ENCODE measurements around the gene ALG1. TPM values are rescaled to one million over a fixed set of nuclear protein-coding genes. Genes with fewer than 3 reads are reported as not detected.

Gene ALG1
- polyA plus RNA-seq, 1 experiment: 35.4 TPM

GRCh38 chr16:5026664-5027063 is 45.0 kb upstream of the ALG1 start:
- no peak overlapping the region for H3K27ac ChIP-seq (ENCODE audit: low read depth, low read length)
- CTCF ChIA-PET: no interaction called here
- no peak for TF ChIP-seq CTCF (IDR thresholded peaks at IDR 0.05; ENCODE audit: low read depth, low read length)
- no peak overlapping the region for H3K4me3 ChIP-seq (ENCODE audit: low read depth, low read length)
- H3K27me3 ChIP-seq (ENCODE audit: control insufficient read depth, insufficient read depth, low read length): no peaks in the 10 kb centered on the region
- no peaks in the 10 kb centered on the region for H3K9me3 ChIP-seq (ENCODE audit: control insufficient read depth, insufficient read depth, low read length)
- POLR2A ChIA-PET: no interaction called here
- no peak for DNase-seq (ENCODE audit: low read depth, low spot score)

GRCh38 chr16:5027086-5027485 is 44.6 kb upstream of the ALG1 start:
- H3K27me3 ChIP-seq (ENCODE audit: control insufficient read depth, insufficient read depth, low read length): no peaks in the 10 kb centered on the region
- ChIA-PET POLR2A (no interaction called here), CTCF (no interaction called here)
- no peaks in the 10 kb centered on the region for H3K9me3 ChIP-seq (ENCODE audit: control insufficient read depth, insufficient read depth, low read length)
- H3K4me3 ChIP-seq (ENCODE audit: low read depth, low read length): no peak overlapping the region
- TF ChIP-seq CTCF (IDR thresholded peaks at IDR 0.05; ENCODE audit: low read depth, low read length): no peak
- H3K27ac ChIP-seq (ENCODE audit: low read depth, low read length): no peak overlapping the region
- no peak for DNase-seq (ENCODE audit: low read depth, low spot score)

GRCh38 chr16:5027575-5028235 is 43.9 kb upstream of the ALG1 start:
- H3K4me3 ChIP-seq (ENCODE audit: low read depth, low read length): no peak overlapping the region
- H3K27me3 ChIP-seq (ENCODE audit: control insufficient read depth, insufficient read depth, low read length): no peaks in the 10 kb centered on the region
- CTCF ChIA-PET: no interaction called here
- no peak overlapping the region for H3K27ac ChIP-seq (ENCODE audit: low read depth, low read length)
- TF ChIP-seq CTCF (IDR thresholded peaks at IDR 0.05; ENCODE audit: low read depth, low read length): no peak
- POLR2A ChIA-PET: no interaction called here
- no peak for DNase-seq (ENCODE audit: low read depth, low spot score)
- H3K9me3 ChIP-seq (ENCODE audit: control insufficient read depth, insufficient read depth, low read length): no peaks in the 10 kb centered on the region

GRCh38 chr16:5028950-5029475 is 42.6 kb upstream of the ALG1 start:
- CTCF ChIA-PET: no interaction called here
- no peak for TF ChIP-seq CTCF (IDR thresholded peaks at IDR 0.05; ENCODE audit: low read depth, low read length)
- DNase-seq (ENCODE audit: low read depth, low spot score): no peak
- no peaks in the 10 kb centered on the region for H3K9me3 ChIP-seq (ENCODE audit: control insufficient read depth, insufficient read depth, low read length)
- H3K4me3 ChIP-seq (ENCODE audit: low read depth, low read length): no peak overlapping the region
- no peaks in the 10 kb centered on the region for H3K27me3 ChIP-seq (ENCODE audit: control insufficient read depth, insufficient read depth, low read length)
- POLR2A ChIA-PET: no interaction called here
- no peak overlapping the region for H3K27ac ChIP-seq (ENCODE audit: low read depth, low read length)

GRCh38 chr16:5030251-5030870 is 41.3 kb upstream of the ALG1 start:
- ChIA-PET POLR2A (no interaction called here), CTCF (no interaction called here)
- no peak overlapping the region for H3K27ac ChIP-seq (ENCODE audit: low read depth, low read length)
- H3K27me3 ChIP-seq (ENCODE audit: control insufficient read depth, insufficient read depth, low read length): no peaks in the 10 kb centered on the region
- no peak for DNase-seq (ENCODE audit: low read depth, low spot score)
- H3K4me3 ChIP-seq (ENCODE audit: low read depth, low read length): no peak overlapping the region
- H3K9me3 ChIP-seq (ENCODE audit: control insufficient read depth, insufficient read depth, low read length): no peaks in the 10 kb centered on the region
- TF ChIP-seq CTCF (IDR thresholded peaks at IDR 0.05; ENCODE audit: low read depth, low read length): no peak
